ENCODE measurements around the gene SCG5.
"Not testable (repeated sequence)": the region's sequence is repeated elsewhere in the genome, so short reads cannot be mapped to it uniquely, and the experiment has no call there.

Gene SCG5

GRCh38 chr15:32641517-32642059 lies at the start of gene SCG5:
SCG5 (plus strand) TSS chr15:32641710; CDS start chr15:32643593, 1,883 bp downstream.
- DNase-seq, result peak; percentile 55 to 67

- DNase-seq, result not testable (repeated sequence)
Observed at GRCh38 chr15:32593151-32593550, 48.4 kb upstream of the SCG5 start, which contains the start of gene GOLGA8N. GOLGA8N (plus strand) TSS chr15:32593456.

- DNase-seq, result not testable (repeated sequence)
Observed at GRCh38 chr15:32609518-32609917, 32.0 kb upstream of the SCG5 start.

GRCh38 chr15:32610719-32611118 lies 30.8 kb upstream of the SCG5 start:
- not testable (repeated sequence) for DNase-seq

- DNase-seq, result not testable (repeated sequence)
Observed at GRCh38 chr15:32614712-32615050, 26.8 kb upstream of the SCG5 start.

- not testable (repeated sequence) for DNase-seq
Observed at GRCh38 chr15:32615051-32615870, 26.2 kb upstream of the SCG5 start, which contains the start of gene ARHGAP11A. ARHGAP11A (plus strand) TSS chr15:32615504; CDS start chr15:32616212, 708 bp downstream.

GRCh38 chr15:32615871-32616426 lies 25.6 kb upstream of the SCG5 start:
- not testable (repeated sequence) for DNase-seq

- no peak for DNase-seq
Observed at GRCh38 chr15:32636410-32636809, 5.1 kb upstream of the SCG5 start.

- no peak for DNase-seq
Observed at GRCh38 chr15:32636908-32637567, 4.5 kb upstream of the SCG5 start.

- DNase-seq, result no peak
Observed at GRCh38 chr15:32637704-32638103, 3.8 kb upstream of the SCG5 start.

GRCh38 chr15:32642667-32643435 lies 1.3 kb downstream of the SCG5 start:
- no peak for DNase-seq

- no peak for DNase-seq
Observed at GRCh38 chr15:32643907-32644445, 2.5 kb downstream of the SCG5 start.

GRCh38 chr15:32646291-32646690 lies 4.8 kb downstream of the SCG5 start:
- DNase-seq, result no peak

GRCh38 chr15:32649342-32649741 lies 7.8 kb downstream of the SCG5 start:
- no peak for DNase-seq

- DNase-seq, result peak; percentile 36 to 43
Observed at GRCh38 chr15:32651229-32651837, 9.8 kb downstream of the SCG5 start.

- no peak for DNase-seq
Observed at GRCh38 chr15:32652178-32652577, 10.7 kb downstream of the SCG5 start.

GRCh38 chr15:32656091-32656490 lies 14.6 kb downstream of the SCG5 start:
- no peak for DNase-seq

GRCh38 chr15:32656496-32656895 lies 15.0 kb downstream of the SCG5 start:
- no peak for DNase-seq

- DNase-seq, result no peak
Observed at GRCh38 chr15:32657198-32657883, 15.8 kb downstream of the SCG5 start.

GRCh38 chr15:32657941-32658340 lies 16.4 kb downstream of the SCG5 start:
- DNase-seq, result no peak
